Stimulated activated CD4-positive, alpha-beta T cell treated with anti-CD3 and anti-CD28 coated beads, TNF-alpha, amount 100 ng/mL, for 48 hours (primary cell): ENCODE results near the gene DUSP15.
A peak's percentile ranks its signal among the peaks of the same experiment; 100 is the strongest.
"Not testable (repeated sequence)": the region's sequence is repeated elsewhere in the genome, so short reads cannot be mapped to it uniquely, and the experiment has no call there.

Source experiments
- DNase-seq, 3 donors: peaks; one replicate each; pipeline ENCODE4 v3.0.0-alpha.2; 2020; ENCODE audit warnings: low read depth in 3 of 3

The DUSP15 gene

DNA sequence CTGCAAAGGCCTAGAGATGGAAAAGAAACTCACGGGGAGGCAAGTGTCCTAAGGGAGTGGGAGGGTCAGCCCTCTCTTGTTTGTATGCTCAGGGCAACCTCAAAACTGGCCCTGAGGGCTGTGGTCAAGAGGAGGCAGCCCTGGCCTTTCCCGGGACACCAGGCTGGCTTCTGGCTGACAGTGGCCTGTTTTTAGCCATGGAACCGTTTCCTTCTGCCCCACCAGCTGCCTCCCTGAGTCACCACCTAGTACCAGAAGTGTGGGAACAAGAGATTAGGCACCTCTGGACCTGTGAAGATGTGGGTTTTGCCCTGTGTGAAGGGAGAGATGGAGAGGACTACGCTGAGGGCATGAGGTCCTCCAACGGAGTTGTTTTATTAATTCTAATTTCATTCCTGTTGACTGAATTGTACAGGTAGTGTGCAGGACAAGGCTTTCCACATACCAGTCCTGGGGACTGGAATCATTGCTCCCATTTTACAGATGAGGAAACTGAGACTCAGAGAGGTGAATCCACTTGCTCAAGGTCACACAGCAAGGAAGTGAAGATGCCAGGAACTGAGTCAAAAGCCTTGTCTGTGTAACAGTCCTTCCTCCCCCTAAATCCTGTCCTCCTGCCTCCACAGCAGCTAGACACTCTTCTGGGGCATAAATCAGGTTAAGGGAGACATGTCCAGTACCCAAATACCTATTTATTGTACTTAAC, 30.4 kb downstream of the DUSP15 start:
- DNase-seq = no peak

DNA sequence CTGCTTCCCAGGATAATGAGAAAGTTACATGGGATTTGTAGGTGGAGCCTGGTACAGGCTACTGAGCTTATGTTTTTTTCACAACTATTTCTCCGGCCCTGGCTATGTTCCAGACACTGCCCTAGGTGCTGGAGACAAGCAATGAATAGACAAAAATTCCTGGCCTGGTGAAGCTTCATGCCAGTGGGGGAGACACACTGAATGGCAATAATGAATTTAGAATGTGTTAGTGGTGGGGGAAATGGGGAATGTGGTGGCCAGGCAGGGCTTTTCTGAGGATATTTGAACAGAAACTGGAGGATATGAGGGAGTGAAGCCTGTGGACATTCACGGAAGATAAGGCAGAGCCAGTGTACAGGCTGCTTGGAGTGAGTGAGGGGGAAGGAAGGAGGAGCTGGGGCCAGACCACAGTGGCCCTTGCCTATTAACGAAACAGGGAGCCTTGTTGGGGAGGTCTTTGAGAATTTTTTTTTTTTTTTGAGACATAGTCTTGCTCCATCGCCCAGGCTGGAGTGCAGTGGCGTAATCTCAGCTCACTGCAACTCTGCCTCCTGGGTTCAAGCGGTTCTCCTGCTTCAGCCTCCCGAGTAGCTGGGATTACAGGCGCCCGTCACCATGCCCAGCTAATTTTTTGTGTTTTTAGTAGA, 31.6 kb downstream of the DUSP15 start:
- DNase-seq = no peak

DNA sequence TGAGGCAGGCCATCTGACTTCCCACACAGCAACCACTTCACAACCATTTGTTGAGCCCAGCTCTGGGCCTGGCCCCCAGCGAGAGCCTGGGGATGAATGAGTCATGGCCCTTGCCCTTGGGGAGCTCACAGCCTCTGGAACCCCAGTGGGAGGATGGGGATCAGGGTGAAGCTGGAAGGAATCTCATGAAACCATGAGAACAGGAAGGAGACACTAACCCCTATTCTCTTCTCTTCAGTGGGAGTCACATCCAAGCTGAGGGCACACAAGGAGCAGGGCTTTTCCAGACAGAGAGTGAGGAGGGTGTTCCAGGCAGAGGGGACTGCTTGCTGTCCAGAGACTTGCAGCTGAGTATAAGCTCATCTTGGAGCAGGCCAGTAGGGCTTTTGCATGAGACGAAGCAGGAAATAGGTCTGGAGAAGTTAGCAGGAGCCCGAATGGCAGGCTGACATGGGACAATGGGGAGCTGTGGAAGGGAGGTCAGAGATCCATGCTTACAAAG, 32.4 kb downstream of the DUSP15 start:
- DNase-seq = no peak

DNA sequence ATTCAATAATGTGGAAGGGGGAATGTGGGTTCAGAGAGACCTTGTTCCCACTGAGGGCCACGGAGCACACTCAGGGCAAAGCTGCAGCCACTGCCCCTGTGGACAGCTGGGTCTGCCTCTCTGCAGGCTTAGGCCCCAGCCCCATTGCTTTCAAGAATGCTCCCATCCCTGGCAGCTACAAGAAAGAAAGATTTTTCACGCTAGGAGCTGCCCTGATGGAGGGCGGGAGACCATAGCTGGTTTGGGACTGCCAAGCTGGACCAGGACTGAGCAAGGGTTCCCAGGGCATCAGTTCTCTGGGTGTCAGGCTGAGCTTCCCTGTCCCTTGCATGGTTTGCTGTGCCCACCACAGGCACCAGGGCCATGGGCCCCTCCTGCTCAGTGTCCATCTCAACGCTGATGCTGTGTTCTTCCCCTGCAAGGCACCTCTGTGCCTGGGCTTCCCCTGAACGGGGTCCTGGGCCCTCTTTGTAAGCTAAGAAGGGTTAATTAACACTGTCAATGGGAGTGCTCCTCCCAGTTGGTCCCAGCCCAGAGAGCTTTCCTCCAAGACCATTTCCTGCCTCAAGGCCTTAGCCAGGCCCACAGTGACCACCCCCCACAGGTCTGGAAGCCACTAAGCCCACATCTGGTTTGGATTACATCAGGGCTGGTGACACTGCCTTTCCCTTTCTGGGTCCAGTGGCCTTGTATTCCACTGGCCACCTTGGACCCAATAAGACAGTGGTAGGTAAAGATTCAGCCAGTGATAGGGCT, 33.3 kb downstream of the DUSP15 start:
- no peak for DNase-seq

DNA sequence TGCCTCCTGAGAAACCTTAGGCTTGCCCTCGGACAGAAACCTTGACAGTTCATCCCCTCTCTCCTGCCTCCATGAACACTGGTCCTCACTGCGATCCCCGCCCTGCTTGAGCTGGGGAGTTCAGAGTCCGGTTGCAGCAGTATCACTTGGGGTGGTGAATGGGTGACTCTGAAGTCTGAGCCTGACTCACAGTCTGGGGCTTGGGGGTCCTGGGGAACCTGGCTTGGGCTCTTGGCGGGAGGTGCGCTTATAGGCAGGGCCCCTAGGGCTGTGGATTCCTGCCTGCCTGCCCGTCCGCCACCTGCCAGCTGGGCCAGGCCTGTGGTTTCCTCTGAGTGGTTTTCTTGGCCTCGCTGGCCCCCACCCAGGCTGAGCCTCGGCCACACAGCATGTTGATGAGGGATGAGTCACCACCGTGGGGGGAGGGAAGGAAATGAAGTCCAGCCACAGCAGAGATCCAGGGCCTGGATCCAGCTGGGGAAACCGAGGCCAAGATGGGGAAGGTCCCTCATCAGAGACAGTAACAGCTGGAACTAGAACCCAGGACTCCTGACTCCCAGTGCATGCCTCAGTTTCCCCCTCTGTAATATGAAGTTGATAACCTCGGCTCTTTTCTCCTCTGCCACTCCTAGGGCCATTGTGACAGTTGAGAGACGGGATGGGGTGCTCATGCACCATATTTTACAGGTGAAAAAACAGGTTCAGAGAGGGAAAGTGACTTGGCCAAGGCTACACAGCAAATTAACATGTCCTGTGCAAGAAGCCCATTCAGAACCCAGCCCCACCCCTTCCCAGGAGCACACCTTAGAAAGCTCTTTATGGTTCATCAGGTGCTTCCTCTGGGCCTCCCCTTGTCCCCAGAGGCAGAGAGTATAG, 34.1 kb downstream of the DUSP15 start:
- no peak for DNase-seq

DNA sequence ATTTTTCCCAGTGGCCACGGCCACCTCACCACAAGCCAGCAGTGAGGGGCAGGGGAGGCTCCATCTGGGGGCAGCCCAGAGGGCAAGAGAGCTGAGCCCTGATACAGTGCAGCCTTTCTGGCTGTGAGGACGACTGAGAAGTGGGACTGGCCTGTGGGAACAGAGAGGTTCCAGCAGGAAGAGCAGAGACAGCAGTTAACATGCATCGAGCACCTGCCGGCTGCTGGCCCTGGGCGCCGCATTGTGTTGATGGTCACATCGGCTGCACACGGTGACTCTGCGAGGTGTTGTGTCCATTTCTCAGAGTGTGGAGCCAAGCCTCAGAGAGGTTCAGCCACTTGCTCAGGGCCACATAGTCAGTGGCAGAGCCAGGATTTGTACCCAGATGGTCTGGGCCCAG, 34.8 kb downstream of the DUSP15 start:
- DNase-seq = no peak

DNA sequence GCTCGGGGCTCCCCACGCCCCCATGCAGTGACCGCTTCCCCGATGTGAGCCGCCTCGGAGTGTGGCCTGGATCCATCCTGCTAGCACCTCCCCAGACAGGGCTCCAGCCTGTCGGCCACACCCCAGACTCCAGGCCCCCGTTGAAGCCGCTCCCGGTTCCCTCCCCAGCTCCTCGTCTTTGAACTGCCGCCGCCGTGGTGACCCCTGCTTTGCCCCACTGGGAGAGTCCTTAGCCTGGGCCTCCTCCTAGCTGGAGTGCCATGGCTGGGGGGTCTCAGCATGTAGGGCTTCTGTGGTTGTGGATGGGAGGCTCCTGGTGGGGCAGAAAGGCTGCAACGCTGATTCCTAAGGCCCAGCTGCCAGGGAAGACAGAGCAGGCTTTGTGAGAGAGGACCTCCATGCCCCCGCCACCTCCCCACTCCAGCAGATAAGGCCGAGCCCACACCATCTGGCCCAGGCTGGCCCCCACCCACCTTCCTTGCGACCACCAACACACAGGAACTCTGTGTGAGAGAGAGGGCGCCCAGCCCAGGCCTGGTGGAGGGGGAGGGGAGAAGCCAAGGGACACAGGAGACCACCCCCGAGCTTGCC, 36.3 kb downstream of the DUSP15 start:
- DNase-seq = no peak

DNA sequence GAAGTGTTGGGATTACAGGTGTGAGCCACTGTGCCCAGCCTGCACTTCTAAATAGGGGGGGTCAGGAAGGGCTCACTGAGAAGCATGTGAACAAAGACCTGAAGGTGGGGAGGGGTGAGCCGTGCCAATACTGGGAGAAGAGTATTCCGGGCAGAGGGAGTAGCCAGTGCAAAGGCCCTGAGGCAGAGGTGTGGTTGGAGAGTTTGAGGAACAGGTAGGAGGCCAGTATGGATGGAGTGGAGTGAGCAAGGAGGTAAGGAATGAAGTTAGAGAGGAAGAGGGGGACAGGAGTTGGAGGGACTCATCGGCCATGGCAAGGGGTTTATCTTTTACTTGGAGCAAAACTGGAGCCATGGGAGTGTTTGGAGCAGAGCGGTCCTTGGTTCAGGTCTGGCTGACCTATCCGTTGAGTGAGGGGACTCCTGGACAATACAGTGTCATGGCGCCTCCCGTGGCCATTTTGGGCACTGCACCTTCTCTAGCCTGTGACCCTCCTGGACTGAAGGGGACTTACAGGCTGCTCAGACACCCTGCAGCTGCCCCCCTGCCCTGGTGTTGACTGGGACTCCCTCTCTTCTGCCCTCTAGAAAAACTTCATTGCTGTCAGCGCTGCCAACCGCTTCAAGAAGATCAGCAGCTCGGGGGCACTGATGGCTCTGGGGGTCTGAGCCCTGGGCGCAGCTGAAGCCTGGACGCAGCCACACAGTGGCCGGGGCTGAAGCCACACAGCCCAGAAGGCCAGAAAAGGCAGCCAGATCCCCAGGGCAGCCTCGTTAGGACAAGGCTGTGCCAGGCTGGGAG, 37.0 kb downstream of the DUSP15 start:
- peak; percentile 23 to 53 (median 40) for DNase-seq

DNA sequence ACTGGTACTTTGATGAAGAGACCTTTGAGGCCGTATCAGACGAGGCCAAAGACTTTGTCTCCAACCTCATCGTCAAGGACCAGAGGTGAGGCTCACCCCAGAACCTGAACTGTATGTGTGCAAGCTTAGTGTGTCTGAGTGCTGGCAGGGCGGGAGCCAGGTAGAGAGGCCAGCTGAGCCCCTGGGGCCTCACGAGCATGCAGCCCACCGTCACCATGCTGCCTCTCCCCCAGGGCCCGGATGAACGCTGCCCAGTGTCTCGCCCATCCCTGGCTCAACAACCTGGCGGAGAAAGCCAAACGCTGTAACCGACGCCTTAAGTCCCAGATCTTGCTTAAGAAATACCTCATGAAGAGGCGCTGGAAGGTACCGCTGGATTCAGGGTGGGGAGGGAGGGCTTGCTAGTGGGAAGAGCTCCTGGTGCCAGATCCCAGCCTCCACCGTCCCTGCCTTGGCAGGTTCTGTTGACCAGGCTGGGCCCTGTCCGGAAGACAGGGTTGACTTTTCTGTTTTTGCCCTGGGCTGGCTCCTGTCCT, 38.5 kb downstream of the DUSP15 start:
- DNase-seq = no peak

DNA sequence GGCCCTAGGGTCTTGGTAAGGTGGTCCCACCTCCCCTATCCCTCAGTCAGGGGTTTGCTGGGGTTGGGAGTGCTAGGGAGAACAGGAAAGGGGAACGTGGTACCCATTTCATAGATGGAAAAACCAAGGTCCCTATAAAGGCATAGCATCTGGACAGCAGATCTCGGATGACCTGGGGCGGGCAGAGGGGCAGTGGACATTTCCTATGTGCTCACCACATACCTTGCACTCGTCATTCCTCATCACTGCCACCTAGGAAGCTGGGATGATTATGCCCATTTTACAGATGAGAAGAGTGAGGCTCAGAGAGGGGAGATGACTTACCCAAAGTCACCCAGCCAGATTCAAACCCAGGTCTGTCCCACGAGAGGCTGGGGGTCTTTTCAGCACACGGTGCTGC, 39.1 kb downstream of the DUSP15 start:
- DNase-seq = no peak

DNA sequence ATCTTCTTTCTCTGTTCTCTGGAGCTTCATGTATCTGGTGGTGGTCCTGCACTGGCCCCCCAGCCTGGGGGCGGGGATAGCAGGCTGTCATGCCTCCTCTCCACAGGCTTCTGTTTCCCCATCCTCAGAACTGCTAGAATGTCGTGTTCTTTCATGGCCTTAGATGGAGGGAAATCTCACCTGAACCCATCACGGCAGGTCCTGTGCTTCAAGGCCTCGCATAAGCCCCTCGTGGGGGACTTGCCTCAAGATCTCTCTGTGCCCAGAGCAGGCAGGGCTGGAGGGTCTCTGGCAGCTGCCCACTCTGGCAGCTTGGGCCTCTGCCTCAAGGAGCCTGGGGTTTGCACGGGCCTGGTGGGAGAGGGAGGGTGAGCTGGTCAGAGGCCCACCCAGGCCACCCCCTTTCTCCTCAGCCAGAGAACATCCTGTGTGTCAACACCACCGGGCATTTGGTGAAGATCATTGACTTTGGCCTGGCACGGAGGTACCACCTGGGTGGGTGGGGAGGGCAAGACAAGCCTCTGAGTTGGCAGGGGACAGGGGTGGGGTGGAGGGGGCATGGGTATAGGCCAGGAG, 39.8 kb downstream of the DUSP15 start:
- no peak for DNase-seq

DNA sequence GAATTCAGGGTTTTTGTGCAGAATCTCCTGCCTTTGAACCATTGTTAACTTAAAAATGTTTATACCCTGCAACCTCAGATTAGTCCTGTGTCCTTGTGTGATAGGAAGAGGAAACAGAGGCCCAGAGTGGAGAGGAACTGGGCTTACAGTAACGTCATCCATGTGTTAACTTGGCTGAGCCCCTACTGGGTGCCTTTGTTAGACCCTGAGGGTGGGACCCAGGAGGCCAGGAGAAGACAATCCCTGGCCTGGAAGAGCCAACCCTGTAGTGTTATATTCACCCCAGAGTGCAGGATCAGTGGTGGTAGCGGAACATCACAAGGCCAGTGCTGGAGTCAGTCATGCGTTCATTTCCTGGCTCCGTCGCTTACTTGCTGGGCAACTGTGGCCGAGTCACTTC, 40.6 kb downstream of the DUSP15 start:
- no peak for DNase-seq

DNA sequence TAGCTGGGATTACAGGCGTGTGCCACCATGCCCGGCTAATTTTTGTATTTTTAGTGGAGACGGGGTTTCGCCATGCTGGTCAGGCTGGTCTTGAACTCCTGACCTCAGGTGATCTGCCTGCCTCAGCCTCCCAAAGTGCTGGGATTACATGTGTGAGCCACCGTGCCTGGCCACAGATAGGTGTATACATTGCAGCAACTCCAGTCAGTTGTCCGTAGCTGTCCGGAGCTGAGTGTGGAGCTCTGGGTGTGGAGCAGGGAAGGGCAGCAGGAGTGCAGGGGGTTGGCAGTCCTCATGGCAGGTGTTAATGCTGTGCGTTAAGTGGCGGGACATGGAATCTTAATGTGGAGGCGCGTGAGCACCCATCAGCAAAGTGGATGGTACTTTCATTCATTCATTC, 42.3 kb downstream of the DUSP15 start:
- not testable (repeated sequence) for DNase-seq

DNA sequence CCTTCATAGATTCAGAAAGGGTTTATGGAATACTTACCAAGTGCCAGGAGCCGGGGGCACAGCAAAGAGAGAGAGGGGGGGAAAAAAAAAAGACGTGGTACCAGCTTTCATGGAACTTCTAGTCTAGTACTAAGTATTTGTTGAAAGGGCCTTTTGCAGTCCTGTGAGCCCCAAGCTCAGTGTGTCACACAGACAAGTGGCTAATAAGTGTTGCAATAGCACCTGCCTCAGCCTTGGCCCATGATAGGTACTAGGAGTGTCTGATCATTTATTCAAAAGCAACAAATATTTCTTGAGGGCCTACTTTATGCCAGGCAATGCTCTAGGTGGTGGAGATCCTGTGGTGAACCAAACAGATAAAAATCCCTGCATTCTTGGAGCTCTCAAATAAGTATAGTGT, 43.3 kb downstream of the DUSP15 start:
- DNase-seq = no peak

DNA sequence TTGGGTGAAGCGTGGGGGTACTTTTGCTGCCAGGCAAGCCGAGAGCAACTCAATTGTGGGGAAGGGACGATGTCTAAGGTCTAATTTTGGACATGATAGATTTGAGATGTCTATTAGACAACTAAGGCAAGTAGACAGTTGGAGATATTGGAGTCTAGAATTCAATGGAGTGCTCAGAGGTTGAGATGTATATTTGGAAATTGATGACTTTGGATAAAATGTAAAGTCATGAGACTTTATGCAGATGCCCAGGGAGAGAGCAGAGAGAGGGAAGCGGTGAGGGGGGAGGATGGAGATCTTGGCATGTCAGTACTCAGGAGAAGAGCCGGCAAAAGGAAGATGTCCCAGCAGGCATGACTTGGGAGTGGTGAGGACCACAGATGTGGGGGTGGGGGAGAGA, 44.3 kb downstream of the DUSP15 start:
- no peak for DNase-seq

DNA sequence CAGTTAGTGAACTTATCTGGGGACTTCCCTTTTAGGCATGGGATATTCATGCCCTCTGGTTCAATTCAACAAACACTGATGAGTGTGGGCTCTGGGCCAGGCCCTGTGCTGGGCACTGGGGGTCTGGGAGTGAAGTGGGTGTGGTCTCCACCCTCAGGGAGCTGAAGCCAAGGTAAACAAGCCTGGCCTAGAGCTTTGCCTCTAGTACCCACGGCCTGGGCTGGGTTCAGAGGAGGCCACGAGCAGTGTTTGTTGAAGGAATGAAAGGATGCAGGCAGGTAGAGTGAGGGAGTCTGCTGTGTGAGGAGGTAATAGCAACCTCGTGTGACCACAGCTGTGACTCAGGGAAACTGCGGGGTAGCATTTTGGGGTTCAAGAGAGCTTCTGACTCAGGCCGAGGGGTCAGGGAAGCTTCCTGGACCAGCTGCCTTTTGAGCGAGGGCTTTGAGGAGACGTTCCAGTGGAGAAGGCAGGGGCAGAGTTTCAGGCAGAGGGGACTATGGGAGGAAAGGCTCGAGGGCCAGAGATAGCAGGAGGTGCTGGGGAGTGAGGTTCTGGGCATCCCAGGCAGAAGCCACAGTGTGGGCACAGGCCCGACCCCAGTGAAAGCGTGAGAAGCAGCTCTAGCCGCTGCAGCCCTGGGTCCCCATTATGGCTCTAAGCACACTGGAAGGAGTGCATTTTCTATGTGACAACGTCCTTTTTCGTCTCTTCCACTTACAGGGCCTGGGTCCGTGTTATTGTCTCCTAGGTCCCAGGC, 45.6 kb downstream of the DUSP15 start:
- no peak for DNase-seq

DNA sequence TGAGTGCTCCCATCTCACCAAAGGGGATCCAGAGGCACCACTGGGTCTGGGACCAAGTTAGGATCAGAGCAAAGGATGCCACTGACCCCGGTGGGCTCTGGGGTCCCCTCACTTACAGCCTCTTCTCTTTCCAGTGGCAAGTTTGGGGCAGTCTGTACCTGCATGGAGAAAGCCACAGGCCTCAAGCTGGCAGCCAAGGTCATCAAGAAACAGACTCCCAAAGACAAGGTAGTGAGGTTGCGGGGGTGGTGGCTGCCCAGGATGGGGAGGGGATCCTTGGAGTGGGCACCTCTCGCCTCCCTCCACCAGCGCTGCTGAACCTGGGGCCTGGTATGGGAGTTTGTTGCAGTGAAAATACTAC, 46.2 kb downstream of the DUSP15 start:
- no peak for DNase-seq

DNA sequence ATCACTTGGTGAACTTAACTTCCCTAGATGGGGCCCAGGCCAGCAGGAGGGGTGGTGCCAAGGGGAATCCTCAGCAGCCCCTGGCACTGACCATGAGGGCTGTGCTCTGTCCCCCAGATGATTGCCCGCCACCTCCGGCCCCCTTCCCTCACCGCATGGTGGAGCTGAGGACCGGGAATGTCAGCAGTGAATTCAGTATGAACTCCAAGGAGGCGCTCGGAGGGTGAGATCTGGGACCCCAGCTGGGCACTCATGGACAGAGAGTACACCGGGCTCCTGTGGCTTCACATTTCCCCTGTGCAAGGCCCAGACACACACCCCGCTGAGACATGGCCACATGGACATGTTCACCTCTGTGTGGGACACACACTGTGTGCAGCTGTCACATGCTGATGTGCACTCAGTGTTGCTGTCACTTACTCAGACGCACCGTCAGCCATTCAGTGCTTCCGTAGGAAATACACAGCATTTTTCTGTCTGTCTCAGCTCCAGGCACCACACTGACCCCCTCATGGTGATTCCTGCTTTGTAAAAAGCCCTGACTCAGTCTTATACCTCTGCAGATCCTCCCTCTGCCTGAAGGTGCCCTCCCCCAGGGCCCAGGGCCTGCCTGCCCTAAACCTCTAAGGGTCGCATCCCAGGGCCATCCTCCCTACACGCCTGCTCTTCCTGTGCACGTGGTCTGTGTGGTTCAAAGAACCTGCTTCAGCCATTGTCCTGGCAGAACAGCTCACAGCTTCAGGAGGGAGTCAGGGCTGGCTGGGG, 46.8 kb downstream of the DUSP15 start:
- no peak for DNase-seq
